HEK293 (cell line): ENCODE measurements around the gene VRK2.

ENCODE experiments used
- CTCF ChIP-seq: fragments of 450-650 bp; formaldehyde crosslinking; IDR thresholded peaks from 2 replicates; pipeline ENCODE4 v1.5.1; 2016; ENCODE audit warnings: missing biosample characterization, missing genetic modification characterization
- KLF1 ChIP-seq: fragments of 450-650 bp; formaldehyde crosslinking; IDR thresholded peaks from 2 replicates; pipeline ENCODE4 v1.5.1; 2016; ENCODE audit warnings: missing biosample characterization, missing genetic modification characterization
- MYNN ChIP-seq: fragments of 450-650 bp; formaldehyde crosslinking; IDR thresholded peaks from 2 replicates; pipeline ENCODE4 v1.5.1; 2016; ENCODE audit warnings: missing biosample characterization, missing genetic modification characterization, borderline replicate concordance
- REST ChIP-seq: fragments of 450-650 bp; formaldehyde crosslinking; IDR thresholded peaks from 2 replicates; pipeline ENCODE4 v1.5.1; 2016; ENCODE audit warnings: missing biosample characterization, missing genetic modification characterization
- TCF7L2 ChIP-seq: IDR thresholded peaks from 2 replicates; pipeline ENCODE4 v1.6.1; 2011; ENCODE audit warnings: low read depth, mild to moderate bottlenecking, inconsistent platforms, low read length, moderate library complexity, borderline replicate concordance
- YY1 ChIP-seq: fragments of 450-650 bp; formaldehyde crosslinking; IDR thresholded peaks from 2 replicates; pipeline ENCODE4 v1.5.1; 2018; ENCODE audit warnings: missing biosample characterization, missing genetic modification characterization
- ZNF121 ChIP-seq: fragments of 450-650 bp; formaldehyde crosslinking; IDR thresholded peaks from 2 replicates; pipeline ENCODE4 v1.5.1; 2016; ENCODE audit warnings: missing biosample characterization, missing genetic modification characterization
- ZNF146 ChIP-seq: fragments of 450-650 bp; formaldehyde crosslinking; IDR thresholded peaks from 2 replicates; pipeline ENCODE4 v1.5.1; 2016; ENCODE audit warnings: missing biosample characterization, missing genetic modification characterization
- ZNF155 ChIP-seq: fragments of 450-650 bp; formaldehyde crosslinking; IDR thresholded peaks from 2 replicates; pipeline ENCODE4 v1.5.1; 2016; ENCODE audit warnings: missing biosample characterization, missing genetic modification characterization
- ZNF518A ChIP-seq: fragments of 450-650 bp; formaldehyde crosslinking; conservative IDR thresholded peaks from 2 replicates; pipeline ENCODE4 v1.5.1; 2016; ENCODE audit warnings: low read depth, missing biosample characterization, missing genetic modification characterization
- ZNF548 ChIP-seq: fragments of 450-650 bp; formaldehyde crosslinking; IDR thresholded peaks from 2 replicates; pipeline ENCODE4 v1.5.1; 2016; ENCODE audit warnings: missing biosample characterization, missing genetic modification characterization
- ZNF654 ChIP-seq: fragments of 450-650 bp; formaldehyde crosslinking; IDR thresholded peaks from 2 replicates; pipeline ENCODE4 v1.5.1; 2016; ENCODE audit warnings: low read depth, missing biosample characterization, missing genetic modification characterization
- TF ChIP-seq, protein P1 (sequence below): fragments of 450-650 bp; formaldehyde crosslinking; IDR thresholded peaks from 2 replicates; pipeline ENCODE4 v1.5.1; 2016; ENCODE audit warnings: missing biosample characterization, missing genetic modification characterization, low read depth

DNA sequence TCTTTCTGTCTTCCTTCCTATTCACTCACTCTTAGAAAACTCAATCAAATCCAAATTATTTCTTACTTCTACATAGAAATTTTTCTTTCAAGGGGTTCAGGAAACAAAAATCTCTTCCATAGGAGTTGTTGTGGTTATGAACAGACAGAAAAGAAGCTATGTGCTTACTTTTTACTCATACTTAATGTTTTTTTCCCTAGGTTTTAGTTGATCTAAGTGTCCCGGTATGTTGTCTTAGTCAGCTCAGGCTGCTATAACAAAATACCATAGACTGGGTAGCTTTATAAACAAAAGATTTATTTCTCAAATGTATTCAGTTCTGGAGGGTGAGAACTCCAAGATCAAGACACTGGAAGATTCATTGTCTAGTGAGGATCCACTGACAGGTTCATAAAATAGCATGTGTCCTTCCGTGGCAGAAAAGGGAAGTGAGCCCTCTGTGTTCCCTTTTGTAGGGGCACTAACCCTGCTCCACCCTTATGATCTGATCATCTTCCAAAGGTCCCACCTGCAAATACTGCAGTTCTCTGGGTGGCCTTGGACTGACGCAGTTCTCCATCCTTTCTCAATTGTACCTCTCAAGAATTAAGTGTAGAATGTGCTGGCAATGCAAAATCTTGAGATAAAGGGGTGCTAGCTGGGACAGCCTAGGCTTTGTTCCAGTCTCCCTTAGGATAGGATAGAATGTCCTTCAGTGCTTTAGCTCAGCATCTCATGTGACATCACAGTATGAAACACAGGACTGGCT, 14.4 kb upstream of the VRK2 start:
- no peak for TF ChIP-seq REST (tag by site-specific recombination)
- no peak for TF ChIP-seq ZNF146 (tag by site-specific recombination)
- TF ChIP-seq CTCF, result no peak
- TF ChIP-seq, protein P1, sequence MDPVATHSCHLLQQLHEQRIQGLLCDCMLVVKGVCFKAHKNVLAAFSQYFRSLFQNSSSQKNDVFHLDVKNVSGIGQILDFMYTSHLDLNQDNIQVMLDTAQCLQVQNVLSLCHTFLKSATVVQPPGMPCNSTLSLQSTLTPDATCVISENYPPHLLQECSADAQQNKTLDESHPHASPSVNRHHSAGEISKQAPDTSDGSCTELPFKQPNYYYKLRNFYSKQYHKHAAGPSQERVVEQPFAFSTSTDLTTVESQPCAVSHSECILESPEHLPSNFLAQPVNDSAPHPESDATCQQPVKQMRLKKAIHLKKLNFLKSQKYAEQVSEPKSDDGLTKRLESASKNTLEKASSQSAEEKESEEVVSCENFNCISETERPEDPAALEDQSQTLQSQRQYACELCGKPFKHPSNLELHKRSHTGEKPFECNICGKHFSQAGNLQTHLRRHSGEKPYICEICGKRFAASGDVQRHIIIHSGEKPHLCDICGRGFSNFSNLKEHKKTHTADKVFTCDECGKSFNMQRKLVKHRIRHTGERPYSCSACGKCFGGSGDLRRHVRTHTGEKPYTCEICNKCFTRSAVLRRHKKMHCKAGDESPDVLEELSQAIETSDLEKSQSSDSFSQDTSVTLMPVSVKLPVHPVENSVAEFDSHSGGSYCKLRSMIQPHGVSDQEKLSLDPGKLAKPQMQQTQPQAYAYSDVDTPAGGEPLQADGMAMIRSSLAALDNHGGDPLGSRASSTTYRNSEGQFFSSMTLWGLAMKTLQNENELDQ (tag by site-specific recombination), result no peak
- TF ChIP-seq ZNF654 (tag by site-specific recombination), result no peak
- TF ChIP-seq KLF1 (tag by site-specific recombination), result no peak
- no peak for TF ChIP-seq ZNF518A
- no peak for TF ChIP-seq ZNF155 (tag by site-specific recombination)
- TF ChIP-seq MYNN, result no peak
- no peak for TF ChIP-seq ZNF121
- no peak for TF ChIP-seq TCF7L2
- no peak for TF ChIP-seq YY1
- no peak for TF ChIP-seq ZNF548 (tag by site-specific recombination)
